ENCODE measurements around the gene IL1RAPL1.

The IL1RAPL1 gene

DNA sequence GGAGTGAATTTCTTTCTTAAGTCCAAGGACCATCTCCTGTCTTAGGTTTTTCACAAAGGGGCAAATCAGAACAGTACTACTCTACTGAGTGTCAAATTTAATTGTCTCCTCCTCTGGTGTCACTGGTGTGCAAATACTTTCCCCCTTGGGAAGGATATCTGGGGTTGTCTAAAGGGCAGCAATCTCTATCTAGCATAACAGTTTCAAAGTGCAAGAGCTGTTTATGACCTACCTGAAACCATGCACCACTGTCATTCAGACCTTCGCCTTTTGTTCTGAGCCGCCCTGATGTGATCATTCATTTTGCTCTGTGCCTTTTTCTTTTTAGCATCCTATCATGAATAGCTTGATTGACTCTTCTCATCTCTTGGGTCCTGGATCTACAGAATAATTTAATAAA, 39.3 kb downstream of the IL1RAPL1 start:
- TF ChIP-seq, protein P1, sequence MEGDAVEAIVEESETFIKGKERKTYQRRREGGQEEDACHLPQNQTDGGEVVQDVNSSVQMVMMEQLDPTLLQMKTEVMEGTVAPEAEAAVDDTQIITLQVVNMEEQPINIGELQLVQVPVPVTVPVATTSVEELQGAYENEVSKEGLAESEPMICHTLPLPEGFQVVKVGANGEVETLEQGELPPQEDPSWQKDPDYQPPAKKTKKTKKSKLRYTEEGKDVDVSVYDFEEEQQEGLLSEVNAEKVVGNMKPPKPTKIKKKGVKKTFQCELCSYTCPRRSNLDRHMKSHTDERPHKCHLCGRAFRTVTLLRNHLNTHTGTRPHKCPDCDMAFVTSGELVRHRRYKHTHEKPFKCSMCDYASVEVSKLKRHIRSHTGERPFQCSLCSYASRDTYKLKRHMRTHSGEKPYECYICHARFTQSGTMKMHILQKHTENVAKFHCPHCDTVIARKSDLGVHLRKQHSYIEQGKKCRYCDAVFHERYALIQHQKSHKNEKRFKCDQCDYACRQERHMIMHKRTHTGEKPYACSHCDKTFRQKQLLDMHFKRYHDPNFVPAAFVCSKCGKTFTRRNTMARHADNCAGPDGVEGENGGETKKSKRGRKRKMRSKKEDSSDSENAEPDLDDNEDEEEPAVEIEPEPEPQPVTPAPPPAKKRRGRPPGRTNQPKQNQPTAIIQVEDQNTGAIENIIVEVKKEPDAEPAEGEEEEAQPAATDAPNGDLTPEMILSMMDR (conservative IDR thresholded peaks at IDR 0.05) = no peak
- H3K27ac ChIP-seq = no peak overlapping the region

DNA sequence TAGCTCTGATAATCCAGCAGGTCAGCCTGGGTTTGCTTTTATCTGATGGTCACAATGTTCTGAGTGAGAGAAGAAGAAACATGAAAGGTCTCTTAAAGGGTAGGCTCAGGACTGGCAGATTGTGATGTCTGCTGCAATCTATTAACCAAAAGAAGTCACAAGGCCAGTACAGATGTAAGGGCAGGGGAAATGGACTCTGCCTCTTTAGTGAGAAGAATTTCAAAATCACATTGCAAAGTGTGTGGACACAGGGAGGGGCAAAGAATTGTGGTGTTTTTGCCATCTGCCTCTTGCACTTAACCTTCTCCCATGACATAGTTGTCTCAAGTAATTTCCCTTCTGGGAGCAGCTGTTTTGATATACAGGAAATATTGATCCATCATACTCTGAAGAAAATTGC, 40.9 kb downstream of the IL1RAPL1 start:
- no peak overlapping the region for H3K27ac ChIP-seq
- TF ChIP-seq, protein P1 (conservative IDR thresholded peaks at IDR 0.05) = no peak

DNA sequence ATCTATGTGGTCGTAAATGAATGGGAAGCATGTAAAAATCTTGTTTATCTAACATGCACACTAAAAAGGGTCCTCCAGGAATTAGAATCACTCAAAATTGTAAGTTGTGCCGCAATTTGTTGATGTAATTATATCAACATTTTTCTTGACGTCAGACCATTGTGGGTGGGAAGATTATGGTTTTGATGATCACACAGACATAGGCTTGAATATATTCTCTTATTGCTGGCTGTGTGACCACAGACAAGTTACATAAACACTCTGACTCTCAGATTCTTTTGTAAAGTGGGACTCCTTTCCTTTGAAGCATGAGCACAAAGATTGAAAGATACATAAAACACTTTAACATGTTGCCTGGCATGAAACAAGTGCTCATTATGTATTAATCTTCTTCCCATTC, 51.5 kb downstream of the IL1RAPL1 start:
- H3K27ac ChIP-seq = no peak overlapping the region
- TF ChIP-seq, protein P1 (conservative IDR thresholded peaks at IDR 0.05) = no peak

DNA sequence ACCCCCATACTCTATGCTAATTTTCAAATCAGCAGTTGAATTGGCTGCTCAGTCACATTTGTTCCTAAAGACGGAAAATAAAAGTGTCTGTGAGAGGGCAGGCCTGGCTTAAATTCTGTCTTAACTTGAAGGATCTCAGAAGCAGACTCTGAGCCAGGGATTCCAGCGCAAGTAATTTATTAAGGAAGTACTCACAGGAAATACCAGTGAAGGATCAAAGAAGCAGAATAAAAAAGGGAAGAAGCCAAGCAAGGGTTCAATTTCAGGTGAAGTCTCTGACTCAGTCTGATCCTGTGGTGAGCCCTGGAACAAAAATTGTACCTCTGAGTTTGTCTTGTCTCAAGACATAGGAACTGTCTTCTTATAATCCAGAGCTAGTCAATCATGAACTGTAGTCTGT, 52.2 kb downstream of the IL1RAPL1 start:
- TF ChIP-seq, protein P1 (conservative IDR thresholded peaks at IDR 0.05) = no peak
- no peak overlapping the region for H3K27ac ChIP-seq

DNA sequence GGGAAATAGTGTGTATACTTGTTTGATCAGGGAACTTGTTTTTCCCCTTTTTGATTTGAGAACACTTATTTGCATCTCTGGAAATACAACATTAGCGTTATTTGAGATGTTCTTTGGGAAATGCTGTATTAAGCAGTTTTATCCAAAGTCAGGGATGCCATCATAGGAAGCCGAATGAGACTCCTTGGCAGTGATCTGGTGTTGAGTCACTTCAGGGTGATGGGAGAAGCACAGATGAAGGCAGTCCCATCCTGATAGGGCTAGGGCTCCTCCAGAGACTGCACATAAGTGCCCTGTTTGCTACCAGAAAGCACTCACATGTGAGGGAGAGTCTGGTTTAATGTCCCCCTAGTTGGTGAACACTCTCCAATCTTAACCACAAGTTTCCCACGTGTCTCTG, 62.3 kb downstream of the IL1RAPL1 start:
- TF ChIP-seq, protein P1 (conservative IDR thresholded peaks at IDR 0.05) = no peak
- no peak overlapping the region for H3K27ac ChIP-seq

DNA sequence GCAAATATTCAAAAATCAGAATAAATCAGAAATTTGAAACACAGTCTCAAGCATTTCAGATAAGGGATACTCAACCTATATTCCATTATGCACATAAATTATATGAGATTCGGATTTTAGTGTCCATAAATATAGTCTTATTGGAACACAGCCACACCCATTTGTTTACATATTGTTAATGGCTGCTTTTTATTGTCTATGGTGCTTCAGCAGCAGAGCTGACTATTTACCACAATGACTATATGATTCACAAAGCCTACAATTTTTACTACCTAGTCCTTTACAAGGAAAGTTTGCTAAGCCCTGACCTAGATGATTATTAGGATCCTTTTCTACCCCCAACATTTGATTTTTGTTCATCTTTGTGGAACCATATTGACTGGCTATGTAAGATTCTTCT, 63.9 kb downstream of the IL1RAPL1 start:
- TF ChIP-seq, protein P1 (conservative IDR thresholded peaks at IDR 0.05) = no peak
- no peak overlapping the region for H3K27ac ChIP-seq

DNA sequence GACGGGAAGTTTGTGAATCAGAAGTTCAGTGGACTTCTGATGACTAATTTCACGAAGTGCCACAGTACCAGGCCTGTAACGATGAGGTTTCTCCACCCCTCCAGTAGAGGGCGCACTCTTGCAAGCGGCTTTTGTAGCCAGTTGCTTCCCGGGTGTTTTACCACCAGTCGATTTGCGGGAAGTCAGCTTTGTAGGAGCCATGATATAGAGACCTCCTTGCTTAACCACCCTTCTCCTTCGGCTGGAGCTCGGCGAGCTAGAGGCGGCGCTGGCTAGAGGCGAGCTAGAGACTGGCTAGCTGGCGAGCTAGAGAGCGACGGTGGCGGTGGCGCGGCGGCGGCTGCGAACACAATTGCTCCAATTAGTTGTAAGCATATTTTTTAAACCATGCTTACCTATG, 72.0 kb downstream of the IL1RAPL1 start:
- no peak overlapping the region for H3K27ac ChIP-seq
- TF ChIP-seq, protein P1 (conservative IDR thresholded peaks at IDR 0.05) = peak; percentile 21; the same call in 1 of the 2 replicates

DNA sequence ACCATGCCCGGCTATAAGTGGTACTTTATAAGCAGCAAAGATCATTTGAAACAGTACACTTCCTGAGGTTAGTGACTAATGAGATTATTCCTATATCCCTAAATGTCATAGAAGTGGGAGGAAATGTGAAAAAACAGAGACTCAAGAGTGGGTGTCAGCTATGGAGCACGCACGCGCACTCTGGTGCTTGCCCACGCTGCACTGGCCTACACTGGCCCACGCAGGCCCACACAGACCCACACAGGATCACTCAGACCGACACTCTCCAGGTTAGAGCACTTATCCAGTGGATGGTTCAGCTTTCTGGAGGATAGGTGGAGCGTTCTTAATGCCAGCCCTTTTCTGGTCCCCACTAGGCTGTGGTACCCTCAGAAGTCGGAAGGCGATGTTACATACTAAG, 78.5 kb downstream of the IL1RAPL1 start:
- H3K27ac ChIP-seq = no peak overlapping the region
- TF ChIP-seq, protein P1 (conservative IDR thresholded peaks at IDR 0.05) = no peak

Data from VCaP (cell line).